A549 treated with Mapracorat at 1 μM for 4 hours (cell line): Measurements from ENCODE around the gene SBK1. TPM values are rescaled to one million over a fixed set of nuclear protein-coding genes. Genes with fewer than 3 reads are reported as not detected.

Source experiments
- total RNA-seq: library from RNA; stranded (reverse); fragments of 200-300 nt; extraction: Qiagen RNA extraction; gene quantifications from 5 replicates; pipeline ENCODE4 v1.2.3, GENCODE V29; 2022

The SBK1 gene
- total RNA-seq, result 0.19 to 0.36 TPM (median 0.26 TPM) in 5 replicates

DNA sequence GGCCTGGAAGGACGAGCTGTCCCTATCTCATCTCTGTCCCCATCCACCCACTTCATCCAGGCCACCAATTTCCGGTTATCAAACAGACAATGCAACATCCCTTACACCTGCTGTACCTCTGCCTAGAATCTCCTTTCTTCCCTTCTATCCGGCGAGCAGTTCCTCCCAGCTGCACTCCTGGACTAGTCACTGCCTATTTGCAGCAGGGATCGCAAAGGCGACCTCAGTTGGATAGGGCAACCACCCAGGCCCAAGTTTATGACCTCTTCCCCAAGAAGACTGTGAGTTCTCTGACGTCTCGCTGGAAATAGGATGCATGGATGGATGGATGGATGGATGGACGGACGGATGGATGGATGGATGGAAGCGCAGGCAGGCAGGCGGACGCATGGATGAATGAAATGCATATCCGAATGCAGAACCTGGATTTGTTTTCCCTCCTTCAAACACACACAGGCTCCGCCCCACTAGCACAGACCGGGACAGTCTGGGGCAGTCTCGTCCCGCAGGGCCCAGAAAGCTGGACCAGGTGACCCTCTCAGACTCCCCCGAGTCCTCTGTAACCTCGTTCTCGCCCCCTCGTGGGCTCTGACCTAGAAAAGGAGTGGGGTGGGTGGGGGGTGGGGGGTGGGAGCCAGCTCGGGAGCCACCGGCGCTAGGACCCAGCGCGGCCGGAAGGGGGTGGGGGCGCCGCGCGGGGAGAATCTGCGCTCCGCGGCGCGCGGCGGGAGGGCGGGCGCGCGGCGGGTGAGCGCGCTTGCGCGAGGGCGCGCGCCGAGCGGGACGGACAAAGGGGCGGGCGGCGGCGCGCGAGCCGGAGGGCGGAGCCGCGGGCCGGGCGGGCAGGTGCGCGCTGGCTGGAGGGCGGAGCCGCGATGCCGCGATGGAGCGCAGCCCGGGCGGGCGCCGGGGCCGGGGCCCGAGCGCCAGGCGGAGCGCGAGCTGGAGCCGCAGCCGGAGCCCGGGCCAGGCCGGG, at the start of gene SBK1:
Gene SBK1, plus strand, starts transcription at position 875 of the 976 bp plus-strand sequence. CDS start 24,867 bp downstream, outside the sequence.

DNA sequence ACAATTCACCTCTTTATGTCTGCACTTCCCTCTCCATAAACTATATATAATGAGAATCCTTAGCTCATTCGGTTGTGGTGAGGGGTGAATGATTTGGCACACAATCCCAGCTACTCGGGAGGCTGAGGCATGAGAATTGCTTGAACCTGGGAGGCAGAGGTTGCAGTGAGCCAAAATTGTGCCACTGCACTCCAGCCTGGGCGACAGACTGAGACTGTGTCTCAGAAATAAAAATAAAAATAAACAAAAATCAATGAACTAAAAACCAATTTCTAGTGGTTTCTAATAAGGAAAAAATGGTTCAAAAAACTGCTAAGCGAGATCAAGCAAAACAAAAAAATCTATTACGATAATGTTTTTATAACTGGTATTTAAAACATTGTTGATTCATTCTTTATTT, 71.1 kb downstream of the SBK1 start, which contains the start of gene NPIPB6:
Gene NPIPB6, minus strand, starts transcription at position 101 of the 400 bp plus-strand sequence. CDS start 686 bp downstream, outside the sequence.

Other genes starting within 250 kb of the SBK1 start
- not detected in 5 replicates for gene GSG1L, start 228.8 kb upstream of the SBK1 start, total RNA-seq
- gene XPO6, start 80.6 kb upstream of the SBK1 start, total RNA-seq, result 74.1 to 104 TPM (median 97.1 TPM) in 5 replicates
- gene NPIPB6, start 71.0 kb downstream of the SBK1 start, total RNA-seq, result 1.2 to 2.0 TPM (median 1.7 TPM) in 5 replicates
- 61.2 to 124 TPM (median 71.7 TPM) in 5 replicates for gene EIF3CL, start 111.3 kb downstream of the SBK1 start, total RNA-seq
- gene NPIPB7, start 179.8 kb downstream of the SBK1 start, total RNA-seq, result 0.29 to 0.50 TPM (median 0.37 TPM) in 4 of 5 replicates, not detected in the other
- gene CLN3, start 199.5 kb downstream of the SBK1 start, total RNA-seq, result 19.4 to 38.3 TPM (median 32.4 TPM) in 5 replicates
- 0.04 to 0.09 TPM (median 0.05 TPM) in 3 of 5 replicates, not detected in the others for gene APOBR, start 202.1 kb downstream of the SBK1 start, total RNA-seq
- not detected in 5 replicates for gene IL27, start 214.3 kb downstream of the SBK1 start, total RNA-seq
- gene NUPR1, start 246.4 kb downstream of the SBK1 start, total RNA-seq, result 11.2 to 18.4 TPM (median 14.4 TPM) in 5 replicates